Vagina (tissue), 2 donors: ENCODE data around the gene HMCN1.

Source experiments
- CTCF ChIP-seq, 3 experiments: fragments of 450-650 bp in 2 of 3; fragments of 200-600 bp in 1 of 3; sonication (generic) in 1 of 3; IDR thresholded peaks; one replicate each; pipeline ENCODE4 v1.5.1; 2017 to 2019; ENCODE audit warnings: antibody characterized with exemption in 3 of 3, mild to moderate bottlenecking in 2 of 3, moderate library complexity in 2 of 3
- POLR2A ChIP-seq, 2 donors: fragments of 450-650 bp; IDR thresholded peaks; one replicate each; pipeline ENCODE4 v1.6.1; 2017; ENCODE audit warnings: antibody characterized with exemption in 2 of 2, mild to moderate bottlenecking in 2 of 2, moderate library complexity in 2 of 2

GRCh38 chr1:185987611-185988321 lies 253.6 kb downstream of the HMCN1 start:
- TF ChIP-seq CTCF (IDR thresholded peaks at IDR 0.05), result no peak
- TF ChIP-seq POLR2A (IDR thresholded peaks at IDR 0.05), result no peak
